HEK293 (cell line): Measurements from ENCODE around the gene ARHGAP4.

ENCODE experiments used
- KLF9 ChIP-seq: fragments of 450-650 bp; formaldehyde crosslinking; IDR thresholded peaks from 2 replicates; pipeline ENCODE4 v1.5.1; 2016; ENCODE audit warnings: missing biosample characterization, missing genetic modification characterization, low read depth
- YY1 ChIP-seq: fragments of 450-650 bp; formaldehyde crosslinking; IDR thresholded peaks from 2 replicates; pipeline ENCODE4 v1.5.1; 2018; ENCODE audit warnings: missing biosample characterization, missing genetic modification characterization
- ZBTB11 ChIP-seq: fragments of 450-650 bp; formaldehyde crosslinking; conservative IDR thresholded peaks from 2 replicates; pipeline ENCODE4 v1.5.1; 2016; ENCODE audit warnings: low read depth, missing biosample characterization, missing genetic modification characterization
- ZNF510 ChIP-seq: fragments of 450-650 bp; formaldehyde crosslinking; IDR thresholded peaks from 2 replicates; pipeline ENCODE4 v1.5.1; 2018; ENCODE audit warnings: mild to moderate bottlenecking, missing genetic modification characterization, missing biosample characterization; ENCODE audit not compliant: insufficient replicate concordance
- TF ChIP-seq, protein P1 (sequence below): fragments of 450-650 bp; formaldehyde crosslinking; IDR thresholded peaks from 2 replicates; pipeline ENCODE4 v1.5.1; 2017; ENCODE audit warnings: missing biosample characterization, missing genetic modification characterization
- TF ChIP-seq, protein P2 (sequence below): fragments of 450-650 bp; formaldehyde crosslinking; IDR thresholded peaks from 2 replicates; pipeline ENCODE4 v1.5.1; 2016; ENCODE audit warnings: missing biosample characterization, missing genetic modification characterization

DNA sequence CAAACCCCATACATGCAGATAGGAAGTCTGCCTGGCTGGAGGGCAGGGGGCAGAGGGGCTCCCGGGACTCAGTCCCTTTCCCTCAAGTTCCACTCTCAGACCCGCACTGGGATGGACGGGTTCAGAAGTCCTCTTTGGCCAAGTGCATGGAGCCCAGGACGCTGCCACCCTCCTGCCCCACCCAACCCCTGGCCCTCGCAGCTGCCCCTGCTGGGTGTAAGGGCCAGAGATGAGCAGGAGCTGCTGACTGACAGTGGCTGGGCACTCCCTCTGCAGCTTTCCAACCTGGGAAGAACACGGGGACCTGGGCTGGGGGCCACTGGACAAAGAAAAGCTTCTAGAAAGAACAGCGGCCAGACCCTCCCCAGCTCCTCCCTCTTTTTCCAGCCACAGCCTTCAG lies 43.5 kb downstream of the ARHGAP4 start:
- TF ChIP-seq, protein P1, sequence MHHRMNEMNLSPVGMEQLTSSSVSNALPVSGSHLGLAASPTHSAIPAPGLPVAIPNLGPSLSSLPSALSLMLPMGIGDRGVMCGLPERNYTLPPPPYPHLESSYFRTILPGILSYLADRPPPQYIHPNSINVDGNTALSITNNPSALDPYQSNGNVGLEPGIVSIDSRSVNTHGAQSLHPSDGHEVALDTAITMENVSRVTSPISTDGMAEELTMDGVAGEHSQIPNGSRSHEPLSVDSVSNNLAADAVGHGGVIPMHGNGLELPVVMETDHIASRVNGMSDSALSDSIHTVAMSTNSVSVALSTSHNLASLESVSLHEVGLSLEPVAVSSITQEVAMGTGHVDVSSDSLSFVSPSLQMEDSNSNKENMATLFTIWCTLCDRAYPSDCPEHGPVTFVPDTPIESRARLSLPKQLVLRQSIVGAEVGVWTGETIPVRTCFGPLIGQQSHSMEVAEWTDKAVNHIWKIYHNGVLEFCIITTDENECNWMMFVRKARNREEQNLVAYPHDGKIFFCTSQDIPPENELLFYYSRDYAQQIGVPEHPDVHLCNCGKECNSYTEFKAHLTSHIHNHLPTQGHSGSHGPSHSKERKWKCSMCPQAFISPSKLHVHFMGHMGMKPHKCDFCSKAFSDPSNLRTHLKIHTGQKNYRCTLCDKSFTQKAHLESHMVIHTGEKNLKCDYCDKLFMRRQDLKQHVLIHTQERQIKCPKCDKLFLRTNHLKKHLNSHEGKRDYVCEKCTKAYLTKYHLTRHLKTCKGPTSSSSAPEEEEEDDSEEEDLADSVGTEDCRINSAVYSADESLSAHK (tag by site-specific recombination) = no peak
- no peak for TF ChIP-seq YY1 (tag by site-specific recombination)
- TF ChIP-seq, protein P2, sequence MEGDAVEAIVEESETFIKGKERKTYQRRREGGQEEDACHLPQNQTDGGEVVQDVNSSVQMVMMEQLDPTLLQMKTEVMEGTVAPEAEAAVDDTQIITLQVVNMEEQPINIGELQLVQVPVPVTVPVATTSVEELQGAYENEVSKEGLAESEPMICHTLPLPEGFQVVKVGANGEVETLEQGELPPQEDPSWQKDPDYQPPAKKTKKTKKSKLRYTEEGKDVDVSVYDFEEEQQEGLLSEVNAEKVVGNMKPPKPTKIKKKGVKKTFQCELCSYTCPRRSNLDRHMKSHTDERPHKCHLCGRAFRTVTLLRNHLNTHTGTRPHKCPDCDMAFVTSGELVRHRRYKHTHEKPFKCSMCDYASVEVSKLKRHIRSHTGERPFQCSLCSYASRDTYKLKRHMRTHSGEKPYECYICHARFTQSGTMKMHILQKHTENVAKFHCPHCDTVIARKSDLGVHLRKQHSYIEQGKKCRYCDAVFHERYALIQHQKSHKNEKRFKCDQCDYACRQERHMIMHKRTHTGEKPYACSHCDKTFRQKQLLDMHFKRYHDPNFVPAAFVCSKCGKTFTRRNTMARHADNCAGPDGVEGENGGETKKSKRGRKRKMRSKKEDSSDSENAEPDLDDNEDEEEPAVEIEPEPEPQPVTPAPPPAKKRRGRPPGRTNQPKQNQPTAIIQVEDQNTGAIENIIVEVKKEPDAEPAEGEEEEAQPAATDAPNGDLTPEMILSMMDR (tag by site-specific recombination) = no peak
- TF ChIP-seq ZNF510 (tag by site-specific recombination) = no peak
- no peak for TF ChIP-seq ZBTB11
- no peak for TF ChIP-seq KLF9 (tag by site-specific recombination)
